Astrocyte of the spinal cord (primary cell): ENCODE measurements around the gene GOLM1.
"Not testable (repeated sequence)": the region's sequence is repeated elsewhere in the genome, so short reads cannot be mapped to it uniquely, and the experiment has no call there.

Experiments
- DNase-seq: peaks from one replicate; pipeline ENCODE4 v3.0.0; 2011; ENCODE audit warnings: low read depth, low spot score
- H3K4me3 ChIP-seq: 2 replicates; pipeline ENCODE4 v1.5.1; 2011; ENCODE audit warnings: low read depth, mild to moderate bottlenecking, low read length, moderate library complexity
- CTCF ChIP-seq: IDR thresholded peaks from 2 replicates; pipeline ENCODE4 v1.5.1; 2012; ENCODE audit warnings: low read depth, mild to moderate bottlenecking, low read length, inconsistent platforms
- in situ Hi-C: cut with HindIII; loops from 2 replicates; pipeline ENCODE4 v1.10.0; 2017; ENCODE audit warnings: low sequenced_read_pairs

GOLM1 gene

GRCh38 chr9:86061972-86062739 is 37.2 kb downstream of the GOLM1 start:
- no peak for TF ChIP-seq CTCF
- no peak overlapping the region for H3K4me3 ChIP-seq
- no peak for DNase-seq
- in situ Hi-C loops = no loop called here

GRCh38 chr9:86057491-86057890 is 41.9 kb downstream of the GOLM1 start:
- TF ChIP-seq CTCF = no peak
- DNase-seq = no peak
- in situ Hi-C loops = no loop called here

GRCh38 chr9:86054695-86055094 is 44.7 kb downstream of the GOLM1 start:
- DNase-seq = no peak
- no peak for TF ChIP-seq CTCF
- no peak overlapping the region for H3K4me3 ChIP-seq
- in situ Hi-C loops = no loop called here

More at GRCh38 chr9:86057491-86057890, 41.9 kb downstream of the GOLM1 start:
- H3K4me3 ChIP-seq = no peak overlapping the region

- no peak overlapping the region for H3K4me3 ChIP-seq
- DNase-seq = no peak
- TF ChIP-seq CTCF = no peak
- in situ Hi-C loops = no loop called here
Observed at GRCh38 chr9:86052556-86053468, 46.5 kb downstream of the GOLM1 start.

GRCh38 chr9:86048018-86048742 is 51.2 kb downstream of the GOLM1 start:
- in situ Hi-C loops, DNase-seq: not testable (repeated sequence)

GRCh38 chr9:86047361-86047760 is 52.0 kb downstream of the GOLM1 start:
- DNase-seq = no peak
- no peak for TF ChIP-seq CTCF
- in situ Hi-C loops = no loop called here
- H3K4me3 ChIP-seq = no peak overlapping the region

More at GRCh38 chr9:86048018-86048742, 51.2 kb downstream of the GOLM1 start:
- H3K4me3 ChIP-seq = not testable (repeated sequence)
